Activated B cell treated with CpG ODN at 0.5 μM for 24 hours (primary cell): ENCODE data around the gene AADACL3. TPM values are rescaled to one million over a fixed set of nuclear protein-coding genes. Genes with fewer than 3 reads are reported as not detected.
"Not testable (repeated sequence)": the region's sequence is repeated elsewhere in the genome, so short reads cannot be mapped to it uniquely, and the experiment has no call there.

Experiments used
- ATAC-seq: fragments of 200-7000 bp; cut with Tn5 transposase; one replicate; pipeline ENCODE4 v1.10.0; 2021; ENCODE audit warnings: low read depth, mild to moderate bottlenecking, moderate library complexity
- CTCF ChIA-PET: fragments of 350-600 bp; sonication (Branson Sonifier 250); formaldehyde crosslinking; loops from one replicate; lab custom pipeline; 2021; ENCODE audit warnings: antibody characterized with exemption; lab: Charles Lee
- POLR2A ChIA-PET: fragments of 350-600 bp; sonication (Branson Sonifier 250); formaldehyde crosslinking; loops from one replicate; lab custom pipeline; 2021; ENCODE audit warnings: antibody characterized with exemption; lab: Charles Lee
- DNase-seq: peaks from one replicate; pipeline ENCODE4 v3.0.0; 2022
- H3K27ac Mint-ChIP-seq: one replicate; pipeline ENCODE4 v1.8.0; 2020; ENCODE audit warnings: mixed read lengths
- H3K27me3 Mint-ChIP-seq: one replicate; pipeline ENCODE4 v1.8.0; 2021; ENCODE audit warnings: mixed read lengths
- H3K36me3 Mint-ChIP-seq: one replicate; pipeline ENCODE4 v1.8.0; 2021; ENCODE audit warnings: low read depth, mixed read lengths
- H3K4me1 Mint-ChIP-seq: one replicate; pipeline ENCODE4 v1.8.0; 2021; ENCODE audit warnings: mixed read lengths
- H3K4me3 Mint-ChIP-seq: one replicate; pipeline ENCODE4 v1.8.0; 2020; ENCODE audit warnings: mild to moderate bottlenecking, mixed read lengths
- H3K9me3 Mint-ChIP-seq: one replicate; pipeline ENCODE4 v1.8.0; 2020; ENCODE audit warnings: mixed read lengths
- intact Hi-C: fragments of 100-400 bp; cut with micrococcal nuclease; formaldehyde crosslinking; loops from one replicate; pipeline ENCODE4 v1.15.1; 2024
- total RNA-seq: library from RNA; stranded (reverse); gene quantifications from 2 replicates; pipeline ENCODE4 v1.2.3, GENCODE V29; 2022
- TF ChIP-seq, protein P1 (sequence below): fragments of 200-600 bp; IDR thresholded peaks from one replicate; pipeline ENCODE4 v1.8.0; 2022; ENCODE audit warnings: antibody characterized with exemption, mild to moderate bottlenecking

The AADACL3 gene, protein sequence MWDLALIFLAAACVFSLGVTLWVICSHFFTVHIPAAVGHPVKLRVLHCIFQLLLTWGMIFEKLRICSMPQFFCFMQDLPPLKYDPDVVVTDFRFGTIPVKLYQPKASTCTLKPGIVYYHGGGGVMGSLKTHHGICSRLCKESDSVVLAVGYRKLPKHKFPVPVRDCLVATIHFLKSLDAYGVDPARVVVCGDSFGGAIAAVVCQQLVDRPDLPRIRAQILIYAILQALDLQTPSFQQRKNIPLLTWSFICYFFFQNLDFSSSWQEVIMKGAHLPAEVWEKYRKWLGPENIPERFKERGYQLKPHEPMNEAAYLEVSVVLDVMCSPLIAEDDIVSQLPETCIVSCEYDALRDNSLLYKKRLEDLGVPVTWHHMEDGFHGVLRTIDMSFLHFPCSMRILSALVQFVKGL
- not detected in 2 replicates for total RNA-seq

DNA sequence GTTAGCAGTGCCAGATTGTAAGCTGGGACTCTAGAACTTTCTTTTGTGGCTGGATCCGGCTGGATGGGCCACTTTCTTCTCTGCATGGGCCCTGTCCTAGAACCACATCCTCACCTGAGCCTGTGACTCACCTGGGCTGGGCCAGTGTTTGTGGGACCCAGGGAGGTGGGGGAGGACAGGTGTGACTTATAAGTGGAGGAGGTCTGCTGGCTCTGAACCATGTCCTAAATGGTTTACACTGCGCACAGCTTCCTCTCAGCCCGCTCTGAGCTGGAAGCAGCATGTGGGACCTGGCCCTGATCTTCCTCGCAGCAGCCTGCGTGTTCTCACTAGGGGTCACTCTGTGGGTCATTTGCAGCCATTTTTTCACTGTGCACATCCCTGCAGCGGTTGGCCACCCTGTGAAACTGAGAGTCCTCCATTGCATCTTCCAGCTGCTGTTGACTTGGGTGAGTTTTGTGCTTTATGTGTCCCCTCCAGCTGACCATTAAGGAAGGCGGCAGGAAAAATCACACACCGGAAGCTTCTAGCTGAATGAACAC is at the start of gene AADACL3:
Gene AADACL3 (plus strand): TSS at position 215 of the 542 bp plus-strand sequence. CDS start 67 bp downstream, at position 282.
- H3K9me3 Mint-ChIP-seq, result no peaks in the 10 kb centered on the region
- H3K27ac Mint-ChIP-seq, result no peak within 1 kb of the TSS
- ChIA-PET CTCF (no interaction called here), POLR2A (interaction anchor here (0.6 kb wide), 1 partner anchor 27 kb away, joined by 3 read pairs; no protein-coding TSS in a partner anchor)
- TF ChIP-seq, protein P1, sequence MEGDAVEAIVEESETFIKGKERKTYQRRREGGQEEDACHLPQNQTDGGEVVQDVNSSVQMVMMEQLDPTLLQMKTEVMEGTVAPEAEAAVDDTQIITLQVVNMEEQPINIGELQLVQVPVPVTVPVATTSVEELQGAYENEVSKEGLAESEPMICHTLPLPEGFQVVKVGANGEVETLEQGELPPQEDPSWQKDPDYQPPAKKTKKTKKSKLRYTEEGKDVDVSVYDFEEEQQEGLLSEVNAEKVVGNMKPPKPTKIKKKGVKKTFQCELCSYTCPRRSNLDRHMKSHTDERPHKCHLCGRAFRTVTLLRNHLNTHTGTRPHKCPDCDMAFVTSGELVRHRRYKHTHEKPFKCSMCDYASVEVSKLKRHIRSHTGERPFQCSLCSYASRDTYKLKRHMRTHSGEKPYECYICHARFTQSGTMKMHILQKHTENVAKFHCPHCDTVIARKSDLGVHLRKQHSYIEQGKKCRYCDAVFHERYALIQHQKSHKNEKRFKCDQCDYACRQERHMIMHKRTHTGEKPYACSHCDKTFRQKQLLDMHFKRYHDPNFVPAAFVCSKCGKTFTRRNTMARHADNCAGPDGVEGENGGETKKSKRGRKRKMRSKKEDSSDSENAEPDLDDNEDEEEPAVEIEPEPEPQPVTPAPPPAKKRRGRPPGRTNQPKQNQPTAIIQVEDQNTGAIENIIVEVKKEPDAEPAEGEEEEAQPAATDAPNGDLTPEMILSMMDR, result no peak
- H3K4me3 Mint-ChIP-seq, result no peak within 1 kb of the TSS
- ATAC-seq (no peak), DNase-seq (no peak)
- H3K27me3 Mint-ChIP-seq, result peaks cover 14% of the 10 kb centered on the region
- intact Hi-C loops, result no loop called here
- H3K36me3 Mint-ChIP-seq, result no peaks in the 10 kb centered on the region
- no peaks in the 10 kb centered on the region for H3K4me1 Mint-ChIP-seq

DNA sequence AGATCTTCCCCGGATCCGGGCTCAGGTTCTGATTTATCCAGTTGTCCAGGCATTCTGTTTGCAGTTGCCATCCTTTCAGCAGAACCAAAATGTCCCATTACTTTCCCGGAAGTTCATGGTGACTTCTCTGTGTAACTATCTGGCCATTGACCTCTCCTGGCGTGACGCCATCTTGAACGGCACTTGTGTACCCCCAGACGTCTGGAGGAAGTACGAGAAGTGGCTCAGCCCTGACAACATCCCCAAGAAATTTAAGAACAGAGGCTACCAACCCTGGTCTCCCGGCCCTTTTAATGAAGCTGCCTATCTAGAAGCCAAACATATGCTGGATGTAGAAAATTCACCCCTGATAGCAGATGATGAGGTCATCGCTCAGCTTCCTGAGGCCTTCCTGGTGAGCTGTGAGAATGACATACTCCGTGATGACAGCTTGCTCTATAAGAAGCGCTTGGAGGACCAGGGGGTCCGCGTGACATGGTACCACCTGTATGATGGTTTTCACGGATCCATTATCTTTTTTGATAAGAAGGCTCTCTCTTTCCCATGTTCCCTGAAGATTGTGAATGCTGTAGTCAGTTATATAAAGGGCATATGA is 49.7 kb upstream of the AADACL3 start:
- ChIA-PET POLR2A (no interaction called here), CTCF (no interaction called here)
- Mint-ChIP-seq H3K27ac (no peak overlapping the region), H3K4me3 (no peak overlapping the region), H3K27me3 (peaks cover 9% of the 10 kb centered on the region), H3K4me1 (no peaks in the 10 kb centered on the region), H3K9me3 (peaks cover 10% of the 10 kb centered on the region), H3K36me3 (no peaks in the 10 kb centered on the region)
- no peak for ATAC-seq
- intact Hi-C loops, result no loop called here
- TF ChIP-seq, protein P1, result no peak
- DNase-seq, result no peak

- Mint-ChIP-seq H3K27ac (no peak overlapping the region), H3K9me3 (peaks cover 8% of the 10 kb centered on the region), H3K4me3 (no peak overlapping the region), H3K4me1 (no peaks in the 10 kb centered on the region), H3K36me3 (no peaks in the 10 kb centered on the region), H3K27me3 (peaks cover 20% of the 10 kb centered on the region)
- TF ChIP-seq, protein P1, result no peak
- intact Hi-C loops, result no loop called here
- ATAC-seq (no peak), DNase-seq (no peak)
- ChIA-PET CTCF (no interaction called here), POLR2A (no interaction called here)
Observed at GRCh38 chr1:12669529-12670068, 46.3 kb upstream of the AADACL3 start.

- ChIA-PET CTCF (no interaction called here), POLR2A (no interaction called here)
- Mint-ChIP-seq H3K4me1 (no peaks in the 10 kb centered on the region), H3K9me3 (peaks cover 2% of the 10 kb centered on the region), H3K36me3 (no peaks in the 10 kb centered on the region), H3K4me3 (no peak overlapping the region), H3K27ac (no peak overlapping the region), H3K27me3 (peaks cover 35% of the 10 kb centered on the region)
- ATAC-seq, result no peak
- intact Hi-C loops, result no loop called here
- TF ChIP-seq, protein P1, result no peak
- DNase-seq, result no peak
Observed at GRCh38 chr1:12674358-12674757, 41.6 kb upstream of the AADACL3 start.

GRCh38 chr1:12676122-12676521 is 39.8 kb upstream of the AADACL3 start:
- not testable (repeated sequence) for ATAC-seq

More at GRCh38 chr1:12676122-12676521, 39.8 kb upstream of the AADACL3 start:
- H3K27ac Mint-ChIP-seq, H3K4me1 Mint-ChIP-seq, DNase-seq, POLR2A ChIA-PET, CTCF ChIA-PET, intact Hi-C loops, H3K36me3 Mint-ChIP-seq, H3K4me3 Mint-ChIP-seq: not testable (repeated sequence)
- H3K27me3 Mint-ChIP-seq, result peaks cover 45% of the 10 kb centered on the region
- peaks cover 11% of the 10 kb centered on the region for H3K9me3 Mint-ChIP-seq
